Adrenal gland (tissue), 12 donors: ENCODE measurements around the gene RALGPS1. TPM values are rescaled to one million over a fixed set of nuclear protein-coding genes. Genes with fewer than 3 reads are reported as not detected.

Source experiments
- DNase-seq, 7 donors: peaks; one replicate each; pipeline ENCODE4 v3.0.0-alpha.2; 2019 to 2020
- H3K27ac ChIP-seq, 5 donors: fragments of 200-600 bp; sonication (generic) in 4 of 5; 1 replicate in 3 of 5; 2 replicates in 2 of 5; pipeline versions ENCODE4 v1.5.1 to v1.8.0; 2016 to 2020; ENCODE audit warnings: mild to moderate bottlenecking in 1 of 5
- H3K27me3 ChIP-seq: fragments of 200-600 bp; 2 replicates; pipeline ENCODE4 v1.8.0; 2021
- H3K36me3 ChIP-seq, 2 donors: fragments of 200-600 bp; replicated peaks in 1 of 2; 1 replicate in 1 of 2; 2 replicates in 1 of 2; pipeline versions ENCODE4 v1.5.1 to v1.8.0; 2018 to 2022
- H3K4me1 ChIP-seq, 2 donors: fragments of 200-600 bp; replicated peaks in 1 of 2; 1 replicate in 1 of 2; 2 replicates in 1 of 2; pipeline versions ENCODE4 v1.5.1 to v1.8.0; 2018 to 2021
- H3K4me3 ChIP-seq, 4 donors: fragments of 200-600 bp; sonication (generic) in 3 of 4; one replicate each; pipeline ENCODE4 v1.5.1; 2016 to 2018
- H3K9me3 ChIP-seq, 3 donors: fragments of 200-600 bp; sonication (generic) in 1 of 3; replicated peaks in 1 of 3; 1 replicate in 2 of 3; 2 replicates in 1 of 3; pipeline versions ENCODE4 v1.5.1 to v1.8.0; 2016 to 2021
- POLR2A ChIP-seq, 2 donors: fragments of 450-650 bp; IDR thresholded peaks; one replicate each; pipeline ENCODE4 v1.6.1; 2017; ENCODE audit warnings: antibody characterized with exemption in 2 of 2, mild to moderate bottlenecking in 2 of 2, moderate library complexity in 1 of 2
- WGBS, 4 donors: extraction: QIAGEN DNeasy Blood & Tissue Kit in 2 of 4; methylation state at CpG; one replicate each; pipeline versions ENCODE4 v1.1.5 to v1.1.7; 2013 to 2017; 5-methylcytosine and 5-hydroxymethylcytosine counted together
- intact Hi-C, 2 donors: fragments of 100-400 bp; cut with DNase I; formaldehyde crosslinking; loops; one replicate each; pipeline versions ENCODE4 v1.14.1 to v1.15.0; 2022 to 2023
- polyA plus RNA-seq, 3 donors: library from polyadenylated mRNA; stranded (reverse); fragments of 200-250 nt in 2 of 3; fragments of 350-450 nt in 1 of 3; fragmentation: Illumina TruSeq in 1 of 3; extraction: RNeasy Lipid Tissue Mini Kit (QIAGEN cat#74804) in 1 of 3; gene quantifications; one replicate each; pipeline ENCODE4 v1.2.3, GENCODE V29; 2013 to 2014
- total RNA-seq, 9 donors: library from RNA; depleted of rRNA in 4 of 9; stranded (reverse); fragments of >200 nt in 4 of 9; fragments of 120-200 nt in 1 of 9; fragmentation: NEBNext Ultra II Directional in 1 of 9; extraction: Animal tissue kit (Norgen Biotek cat#: 25700) in 1 of 9; gene quantifications; one replicate each; pipeline versions ENCODE4 v1.1.0 to v1.2.4, GENCODE V29; 2013 to 2023
- TF ChIP-seq, protein P1 (sequence below), 6 experiments: fragments of 450-650 bp in 4 of 6; fragments of 200-600 bp in 2 of 6; sonication (generic) in 1 of 6; IDR thresholded peaks; 1 replicate in 5 of 6; 2 replicates in 1 of 6; pipeline versions ENCODE4 v1.5.1 to v1.8.0; 2016 to 2021; ENCODE audit warnings: antibody characterized with exemption in 6 of 6, mild to moderate bottlenecking in 2 of 6, moderate library complexity in 1 of 6
- donor health status: healthy with polysubstance abuse.
- donor health status: Bipolar disorder and iron deficiency.
- donor health status: DM: yes; HTN: yes; CAD: no.
- donor health status: DM: no; HTN: no; CAD: no.
- donor health status: DM: no; HTN: no; CAD: no.
- donor health status: DM: yes; HTN: yes; CAD: no.

The RALGPS1 gene
- total and polyA plus RNA-seq, 12 donors = 2.8 to 9.9 (median 5.1) TPM

DNA sequence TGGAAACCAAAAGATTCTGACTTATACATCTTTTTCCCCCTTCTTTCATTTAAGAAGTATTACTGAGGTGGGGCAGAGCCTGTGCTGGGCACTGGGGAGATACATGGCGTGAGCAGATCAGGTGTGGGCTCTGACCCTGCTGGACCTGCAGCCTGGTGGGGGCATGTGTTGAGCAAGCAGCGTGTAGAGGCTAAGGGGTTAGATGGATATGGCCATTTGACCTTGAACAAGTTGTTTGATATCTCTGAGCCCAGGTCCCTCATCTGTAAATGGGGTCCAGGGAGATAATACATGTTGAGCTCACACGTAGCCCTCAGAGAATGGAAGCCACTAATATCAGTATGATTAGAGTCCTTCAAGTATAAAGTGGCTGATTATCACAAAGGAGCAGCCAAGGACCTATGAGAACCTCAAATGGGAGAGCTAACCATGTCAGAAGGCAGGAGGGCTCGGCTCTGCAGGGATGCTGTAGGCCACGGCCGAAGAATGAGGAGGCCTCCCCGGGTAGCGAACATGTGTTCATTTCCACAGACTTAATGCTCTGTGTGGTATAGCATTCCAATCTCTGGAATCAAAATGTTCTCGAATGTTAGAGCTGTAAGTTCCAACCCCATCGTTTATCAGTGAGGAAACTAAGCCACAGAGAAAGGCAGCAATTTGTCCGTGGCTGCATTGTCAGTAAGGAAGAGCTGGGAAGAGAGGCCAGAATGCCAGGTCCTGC, 223.2 kb downstream of the RALGPS1 start:
- peak in 4 of 7 donors; percentile 0 to 30 (median 7) for DNase-seq
- Histone ChIP-seq H3K9me3 (no peaks in the 10 kb centered on the region), H3K4me3 (no peak overlapping the region), H3K36me3 (no peaks in the 10 kb centered on the region), H3K4me1 (peaks cover 0 to 5% of the 10 kb centered on the region in 2 donors), H3K27ac (no peak overlapping the region), H3K27me3 (no peaks in the 10 kb centered on the region)
- TF ChIP-seq POLR2A (IDR thresholded peaks at IDR 0.05) = no peak
- TF ChIP-seq, protein P1, sequence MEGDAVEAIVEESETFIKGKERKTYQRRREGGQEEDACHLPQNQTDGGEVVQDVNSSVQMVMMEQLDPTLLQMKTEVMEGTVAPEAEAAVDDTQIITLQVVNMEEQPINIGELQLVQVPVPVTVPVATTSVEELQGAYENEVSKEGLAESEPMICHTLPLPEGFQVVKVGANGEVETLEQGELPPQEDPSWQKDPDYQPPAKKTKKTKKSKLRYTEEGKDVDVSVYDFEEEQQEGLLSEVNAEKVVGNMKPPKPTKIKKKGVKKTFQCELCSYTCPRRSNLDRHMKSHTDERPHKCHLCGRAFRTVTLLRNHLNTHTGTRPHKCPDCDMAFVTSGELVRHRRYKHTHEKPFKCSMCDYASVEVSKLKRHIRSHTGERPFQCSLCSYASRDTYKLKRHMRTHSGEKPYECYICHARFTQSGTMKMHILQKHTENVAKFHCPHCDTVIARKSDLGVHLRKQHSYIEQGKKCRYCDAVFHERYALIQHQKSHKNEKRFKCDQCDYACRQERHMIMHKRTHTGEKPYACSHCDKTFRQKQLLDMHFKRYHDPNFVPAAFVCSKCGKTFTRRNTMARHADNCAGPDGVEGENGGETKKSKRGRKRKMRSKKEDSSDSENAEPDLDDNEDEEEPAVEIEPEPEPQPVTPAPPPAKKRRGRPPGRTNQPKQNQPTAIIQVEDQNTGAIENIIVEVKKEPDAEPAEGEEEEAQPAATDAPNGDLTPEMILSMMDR (IDR thresholded peaks at IDR 0.05) = no peak
- 94 to 97% (median 95%) methylated on average over 11 of the region's 11 CpGs for WGBS, 4 donors
- intact Hi-C loops = no loop called here

DNA sequence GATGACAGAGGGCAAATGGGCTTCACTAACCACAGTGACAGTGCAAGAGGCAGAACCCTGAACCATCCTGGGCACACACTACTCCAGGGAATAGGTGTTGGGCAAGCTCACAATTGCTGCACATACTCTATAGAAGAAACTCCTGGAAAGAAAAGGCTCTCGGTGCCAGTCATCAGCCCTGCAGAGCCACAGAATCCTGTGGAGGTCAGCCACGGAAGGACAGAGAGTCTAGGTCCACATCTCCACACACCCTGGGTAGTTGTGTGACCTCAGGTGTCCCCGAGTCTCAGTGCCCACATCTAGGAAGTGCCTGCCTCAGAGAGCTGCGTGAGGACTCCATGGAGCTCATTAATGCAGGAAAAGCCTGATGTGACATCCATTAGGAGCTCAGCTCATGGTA, 223.9 kb downstream of the RALGPS1 start:
- Histone ChIP-seq H3K27ac (no peak overlapping the region), H3K36me3 (no peaks in the 10 kb centered on the region), H3K4me3 (no peak overlapping the region), H3K27me3 (no peaks in the 10 kb centered on the region), H3K4me1 (peaks cover 0 to 3% of the 10 kb centered on the region in 2 donors), H3K9me3 (no peaks in the 10 kb centered on the region)
- 91 to 97% (median 92%) methylated on average over 4 of the region's 4 CpGs for WGBS, 4 donors
- intact Hi-C loops = no loop called here
- TF ChIP-seq, protein P1 (IDR thresholded peaks at IDR 0.05) = no peak
- TF ChIP-seq POLR2A (IDR thresholded peaks at IDR 0.05) = no peak
- peak in 4 of 7 donors; percentile 2 to 34 (median 6) for DNase-seq

DNA sequence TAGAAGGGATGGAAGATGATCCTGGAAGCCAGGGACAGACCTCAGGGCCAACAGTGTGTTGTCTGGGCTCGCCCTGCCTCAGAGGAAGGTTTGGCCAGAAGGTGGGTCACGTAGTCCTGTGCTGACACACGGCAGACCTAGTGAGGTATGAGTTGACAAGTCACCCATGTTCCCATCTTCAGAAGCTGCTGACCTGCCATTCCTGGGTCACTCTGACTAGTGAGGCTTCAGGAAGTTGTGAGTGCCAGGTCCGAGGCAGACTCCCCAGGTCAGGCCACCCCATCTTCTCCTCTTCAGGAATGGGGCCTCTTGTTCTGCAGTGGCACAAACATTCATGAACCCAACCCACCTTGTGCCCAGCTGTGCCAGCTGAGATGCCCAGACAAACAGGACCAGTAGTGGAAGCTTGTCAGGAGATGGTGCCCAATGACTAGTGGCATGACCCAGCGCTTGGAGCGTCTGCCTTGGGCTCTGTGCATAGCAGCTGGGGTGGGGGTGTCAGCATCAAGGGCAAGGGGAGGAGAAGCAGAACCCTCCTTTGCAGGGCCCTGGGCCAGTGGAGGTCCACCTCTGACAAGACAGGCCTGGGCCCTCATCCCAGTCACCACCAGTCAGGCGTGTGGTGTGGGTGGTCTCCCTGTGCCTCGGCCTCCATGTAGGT, 224.6 kb downstream of the RALGPS1 start:
- intact Hi-C loops = no loop called here
- H3K36me3 ChIP-seq = no peaks in the 10 kb centered on the region
- 95 to 97% (median 96%) methylated on average over 4 to 8 of the region's 8 CpGs for WGBS, 4 donors
- peak in 4 of 7 donors; percentile 4 to 37 (median 12) for DNase-seq
- H3K9me3 ChIP-seq = no peaks in the 10 kb centered on the region
- H3K4me3 ChIP-seq = no peak overlapping the region
- H3K4me1 ChIP-seq = no peaks in the 10 kb centered on the region
- no peaks in the 10 kb centered on the region for H3K27me3 ChIP-seq
- no peak overlapping the region for H3K27ac ChIP-seq
- TF ChIP-seq, protein P1 (IDR thresholded peaks at IDR 0.05) = no peak
- TF ChIP-seq POLR2A (IDR thresholded peaks at IDR 0.05) = no peak

DNA sequence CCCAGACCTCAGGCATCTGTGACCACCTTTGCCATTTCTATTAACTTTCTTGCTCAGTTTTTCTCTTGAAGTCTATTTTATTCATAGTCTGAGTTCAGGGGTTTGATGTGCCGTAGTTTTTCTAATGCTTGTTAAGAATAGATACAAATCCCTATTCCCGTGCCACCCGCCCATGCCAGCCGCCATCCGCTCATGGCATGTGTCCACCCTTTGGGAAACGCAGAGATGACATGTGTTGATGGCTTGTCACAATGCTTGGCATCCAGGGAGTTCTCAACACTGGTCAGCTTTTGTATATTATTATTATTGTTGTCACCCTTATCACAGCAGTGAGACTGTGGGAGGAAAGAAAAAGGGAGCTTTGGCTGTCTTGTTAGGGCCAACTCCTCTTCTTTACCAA, 225.2 kb downstream of the RALGPS1 start:
- TF ChIP-seq POLR2A (IDR thresholded peaks at IDR 0.05) = no peak
- TF ChIP-seq, protein P1 (IDR thresholded peaks at IDR 0.05) = no peak
- Histone ChIP-seq H3K4me3 (no peak overlapping the region), H3K36me3 (no peaks in the 10 kb centered on the region), H3K4me1 (no peaks in the 10 kb centered on the region), H3K27me3 (no peaks in the 10 kb centered on the region), H3K27ac (no peak overlapping the region), H3K9me3 (no peaks in the 10 kb centered on the region)
- DNase-seq = peak in 4 of 7 donors; percentile 2 to 38 (median 9)
- intact Hi-C loops = no loop called here
- 96 to 98% (median 97%) methylated on average over 6 of the region's 6 CpGs for WGBS, 4 donors
